Naive thymus-derived CD8-positive, alpha-beta T cell (primary cell): ENCODE data around the gene STMN3. TPM values are rescaled to one million over a fixed set of nuclear protein-coding genes. Genes with fewer than 3 reads are reported as not detected.
"Not testable (repeated sequence)": the region's sequence is repeated elsewhere in the genome, so short reads cannot be mapped to it uniquely, and the experiment has no call there.

Experiments used
- ATAC-seq, 2 donors: fragments of 150-1000 bp; cut with Tn5 transposase in 1 of 2; sonication (Bioruptor Pico), chemical (Tn5 transposase) in 1 of 2; 1 replicate in 1 of 2; 2 replicates in 1 of 2; pipeline ENCODE4 v1.10.0; 2021; ENCODE audit warnings: mild to moderate bottlenecking in 2 of 2, moderate library complexity in 2 of 2
- POLR2A ChIA-PET: fragments of 350-600 bp; sonication (Branson Sonifier 250); formaldehyde crosslinking; loops from one replicate; lab custom pipeline; 2021; ENCODE audit warnings: antibody characterized with exemption; lab: Charles Lee
- DNase-seq, 10 donors: peaks; one replicate each; pipeline versions ENCODE4 v3.0.0 to v3.0.0-alpha.2; 2020 to 2022
- H3K27ac Mint-ChIP-seq, 10 donors: one replicate each; pipeline ENCODE4 v1.8.0; 2020 to 2022; ENCODE audit warnings: mild to moderate bottlenecking in 10 of 10, mixed read lengths in 10 of 10, moderate library complexity in 4 of 10, inconsistent platforms in 1 of 10
- H3K27me3 Mint-ChIP-seq, 5 donors: one replicate each; pipeline ENCODE4 v1.8.0; 2021 to 2022; ENCODE audit warnings: mixed read lengths in 5 of 5
- H3K36me3 Mint-ChIP-seq, 3 donors: one replicate each; pipeline ENCODE4 v1.8.0; 2020 to 2022; ENCODE audit warnings: mixed read lengths in 3 of 3, mild to moderate bottlenecking in 2 of 3, inconsistent platforms in 1 of 3
- H3K4me1 Mint-ChIP-seq, 4 donors: one replicate each; pipeline ENCODE4 v1.8.0; 2021 to 2022; ENCODE audit warnings: mixed read lengths in 4 of 4
- H3K4me3 Mint-ChIP-seq, 10 donors: one replicate each; pipeline ENCODE4 v1.8.0; 2020 to 2022; ENCODE audit warnings: mild to moderate bottlenecking in 10 of 10, mixed read lengths in 10 of 10, moderate library complexity in 6 of 10, inconsistent platforms in 1 of 10
- H3K9me3 Mint-ChIP-seq, 9 donors: one replicate each; pipeline ENCODE4 v1.8.0; 2020 to 2022; ENCODE audit warnings: mixed read lengths in 9 of 9, mild to moderate bottlenecking in 3 of 9, inconsistent platforms in 1 of 9, moderate library complexity in 1 of 9
- polyA plus RNA-seq, 3 donors: library from polyadenylated mRNA; unstranded; fragments of 300-500 nt; fragmentation: Illumina TruSeq; gene quantifications; one replicate each; pipeline ENCODE4 v1.2.3, GENCODE V29; 2021
- total RNA-seq, 8 experiments: library from RNA in 2 of 8; stranded (reverse) in 2 of 8; gene quantifications; one replicate each; pipeline ENCODE4 v1.2.3 and lab custom pipeline; 2021 to 2026

STMN3 gene
- total and polyA plus RNA-seq, 5 experiments from 2014 or later, result 21.6 to 102 (median 35.4) TPM

DNA sequence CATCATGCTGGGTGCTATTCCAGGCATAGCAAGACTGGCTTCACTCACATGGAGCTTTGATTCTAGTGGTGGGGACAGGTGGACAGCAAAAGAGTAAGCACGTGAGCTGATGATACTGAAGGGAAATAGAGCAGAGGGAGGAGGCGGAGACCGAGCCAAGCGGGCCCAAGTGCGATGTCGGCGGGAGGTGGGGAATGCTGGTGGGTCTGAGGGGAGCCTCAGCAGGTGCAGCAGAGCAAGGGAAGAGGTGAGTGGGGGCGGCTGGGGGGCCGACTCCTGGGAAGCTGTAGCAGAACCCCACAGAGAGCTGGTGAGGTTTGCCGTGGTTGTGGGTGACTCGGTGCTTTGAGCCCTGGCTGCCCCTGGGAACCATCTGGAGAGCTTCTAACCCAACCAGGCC is 15.1 kb upstream of the STMN3 start:
- peak overlapping the region in 1 of 10 donors; percentile 89 for H3K27ac Mint-ChIP-seq
- DNase-seq (no peak), ATAC-seq (no peak)
- peaks cover 0 to 6% (median 2%) of the 10 kb centered on the region in 4 donors for H3K4me1 Mint-ChIP-seq
- H3K27me3 Mint-ChIP-seq, result no peaks in the 10 kb centered on the region
- peaks cover 0 to 27% (median 9%) of the 10 kb centered on the region in 3 donors for H3K36me3 Mint-ChIP-seq
- POLR2A ChIA-PET, result interaction anchor here (0.7 to 1.2 kb wide), 3 partner anchors 10 to 147 kb away, joined by 3 to 4 read pairs (median 3); partner anchors contain the start of gene RTEL1
- H3K4me3 Mint-ChIP-seq, result no peak overlapping the region
- H3K9me3 Mint-ChIP-seq, result no peaks in the 10 kb centered on the region

DNA sequence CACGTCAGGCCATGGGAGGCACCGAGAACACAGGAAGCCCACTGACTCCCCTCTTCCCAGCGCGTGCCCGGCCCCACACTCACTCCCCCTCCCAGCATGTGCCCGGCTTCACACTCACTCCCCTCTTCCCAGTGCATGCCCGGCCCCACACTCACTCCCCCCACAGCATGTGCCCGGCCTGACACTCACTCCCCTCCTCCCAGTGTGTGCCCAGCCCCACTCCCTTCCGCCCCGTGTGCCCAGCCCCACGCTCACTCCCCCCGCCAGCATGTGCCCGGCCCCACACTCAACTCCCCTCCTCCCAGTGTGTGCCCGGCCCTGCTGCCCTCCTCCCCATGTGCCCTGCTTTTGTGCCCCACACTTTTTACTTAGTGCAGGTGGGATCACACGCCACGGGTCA is 14.6 kb upstream of the STMN3 start:
- Mint-ChIP-seq H3K36me3 (peaks cover 0 to 27% (median 9%) of the 10 kb centered on the region in 3 donors), H3K9me3 (no peaks in the 10 kb centered on the region), H3K4me3 (no peak overlapping the region), H3K27ac (no peak overlapping the region), H3K27me3 (no peaks in the 10 kb centered on the region), H3K4me1 (peaks cover 0 to 6% (median 2%) of the 10 kb centered on the region in 4 donors)
- DNase-seq, result no peak
- POLR2A ChIA-PET, result interaction anchor here (0.7 kb wide), 1 partner anchor 44 kb away, joined by 3 read pairs; no protein-coding TSS in a partner anchor
- ATAC-seq, result no peak

DNA sequence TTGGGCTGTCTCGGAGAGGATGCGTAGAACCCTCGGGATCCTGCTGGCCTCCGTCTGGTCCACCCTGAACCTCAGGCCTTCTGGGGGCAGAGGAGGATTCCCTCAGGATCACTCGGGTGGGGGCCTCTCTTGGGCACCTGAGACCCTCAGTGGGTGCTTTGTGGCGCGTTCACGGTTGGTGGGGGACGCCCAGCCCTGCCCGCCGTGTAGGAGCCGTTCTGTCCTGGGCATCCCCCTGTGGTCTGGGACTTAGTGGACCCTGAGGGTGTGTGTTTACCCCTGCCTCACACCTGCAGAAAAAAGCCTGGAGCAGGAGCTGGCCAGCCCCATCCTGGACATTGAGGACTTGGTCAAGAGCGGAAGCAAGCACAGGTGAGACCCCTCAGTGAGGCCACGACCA is 12.5 kb upstream of the STMN3 start:
- POLR2A ChIA-PET, result interaction anchor here (1.0 kb wide), 1 partner anchor 7 kb away, joined by 5 read pairs; no protein-coding TSS in a partner anchor
- H3K36me3 Mint-ChIP-seq, result peaks cover 0 to 34% (median 12%) of the 10 kb centered on the region in 3 donors
- peak overlapping the region in 1 of 10 donors; percentile 56 for H3K27ac Mint-ChIP-seq
- H3K4me3 Mint-ChIP-seq, result no peak overlapping the region
- no peak for ATAC-seq
- H3K4me1 Mint-ChIP-seq, result peaks cover 0 to 6% (median 3%) of the 10 kb centered on the region in 4 donors
- H3K9me3 Mint-ChIP-seq, result no peaks in the 10 kb centered on the region
- no peak for DNase-seq
- no peaks in the 10 kb centered on the region for H3K27me3 Mint-ChIP-seq

DNA sequence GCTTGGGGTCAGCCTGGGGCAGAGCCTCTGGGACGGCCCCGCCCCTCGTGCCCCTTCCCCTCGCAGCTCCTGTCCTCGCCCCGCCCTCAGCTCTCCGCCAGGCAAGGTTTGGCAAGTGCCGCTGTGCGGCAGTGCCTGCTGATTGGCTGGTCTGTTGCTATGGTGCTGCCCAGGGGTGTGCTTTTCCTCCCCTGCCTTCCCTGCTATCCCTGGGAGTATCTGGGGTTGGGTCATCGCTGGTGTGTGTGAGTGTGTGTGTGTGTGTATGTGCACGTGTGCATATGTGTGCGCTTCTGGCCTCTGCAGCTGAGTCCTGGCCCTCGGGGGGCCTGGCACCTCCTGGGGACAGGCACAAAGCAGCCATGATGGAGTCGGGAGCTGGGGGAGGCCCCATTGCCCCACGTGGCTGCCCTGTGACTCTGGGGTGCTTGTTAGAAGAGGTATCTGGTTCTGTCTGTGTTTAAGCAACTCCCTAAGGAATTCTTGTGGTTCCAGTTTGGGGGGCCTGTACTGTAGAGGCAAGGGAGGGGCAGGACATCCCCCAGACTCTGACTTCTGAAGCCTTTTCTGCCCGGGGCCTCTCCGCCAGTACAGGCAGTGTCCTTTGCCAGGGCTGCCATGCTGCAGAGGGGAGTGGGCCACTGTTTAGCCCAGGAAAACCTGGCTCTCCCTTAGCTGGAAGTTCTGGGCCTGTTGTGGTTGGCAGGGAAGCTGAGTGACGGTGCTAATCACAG is 11.8 kb upstream of the STMN3 start:
- Mint-ChIP-seq H3K9me3 (no peaks in the 10 kb centered on the region), H3K36me3 (peaks cover 0 to 37% (median 12%) of the 10 kb centered on the region in 3 donors), H3K27ac (no peak overlapping the region), H3K4me1 (peaks cover 0 to 6% (median 5%) of the 10 kb centered on the region in 4 donors), H3K4me3 (no peak overlapping the region), H3K27me3 (no peaks in the 10 kb centered on the region)
- DNase-seq (no peak), ATAC-seq (no peak)
- POLR2A ChIA-PET, result no interaction called here

DNA sequence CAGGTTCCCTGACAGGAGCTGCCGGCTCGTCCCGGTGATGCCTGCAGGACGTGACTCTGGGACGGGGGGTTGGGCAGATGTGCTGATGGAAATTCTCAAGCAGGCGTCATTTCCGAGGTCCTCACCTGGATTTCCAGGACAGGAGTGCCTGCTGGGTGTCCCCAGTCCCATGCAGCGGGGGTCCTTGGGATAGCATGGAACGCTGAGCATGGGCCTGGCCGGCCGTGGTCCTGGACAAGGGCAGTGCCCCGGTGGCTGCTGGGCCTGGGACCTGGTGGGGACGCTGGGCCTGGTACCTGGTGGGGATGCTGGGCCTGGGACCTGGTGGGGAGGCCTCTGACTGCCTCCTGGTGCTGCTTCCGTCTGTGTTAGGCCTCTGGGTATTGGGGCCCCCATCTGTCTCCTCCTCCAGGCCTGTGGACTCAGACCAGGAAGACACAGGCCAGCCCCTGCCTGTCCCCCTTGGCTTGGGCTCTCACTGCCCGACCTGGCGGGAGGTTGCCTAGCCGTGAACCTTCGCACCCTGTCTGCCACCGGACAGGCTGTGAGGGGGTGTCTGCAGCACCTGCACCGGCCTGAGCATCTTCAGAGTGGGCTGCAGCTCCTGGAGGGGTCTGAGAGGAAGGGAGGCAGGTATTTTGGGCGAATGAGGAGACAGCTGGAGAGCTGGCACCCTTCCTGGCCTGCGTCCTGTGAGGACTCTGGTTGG is 11.1 kb upstream of the STMN3 start:
- no peak for DNase-seq
- POLR2A ChIA-PET, result no interaction called here
- no peaks in the 10 kb centered on the region for H3K9me3 Mint-ChIP-seq
- H3K27ac Mint-ChIP-seq, result no peak overlapping the region
- peaks cover 2 to 13% (median 10%) of the 10 kb centered on the region in 4 donors for H3K4me1 Mint-ChIP-seq
- H3K27me3 Mint-ChIP-seq, result no peaks in the 10 kb centered on the region
- H3K4me3 Mint-ChIP-seq, result no peak overlapping the region
- no peak for ATAC-seq
- peaks cover 0 to 36% (median 13%) of the 10 kb centered on the region in 3 donors for H3K36me3 Mint-ChIP-seq

DNA sequence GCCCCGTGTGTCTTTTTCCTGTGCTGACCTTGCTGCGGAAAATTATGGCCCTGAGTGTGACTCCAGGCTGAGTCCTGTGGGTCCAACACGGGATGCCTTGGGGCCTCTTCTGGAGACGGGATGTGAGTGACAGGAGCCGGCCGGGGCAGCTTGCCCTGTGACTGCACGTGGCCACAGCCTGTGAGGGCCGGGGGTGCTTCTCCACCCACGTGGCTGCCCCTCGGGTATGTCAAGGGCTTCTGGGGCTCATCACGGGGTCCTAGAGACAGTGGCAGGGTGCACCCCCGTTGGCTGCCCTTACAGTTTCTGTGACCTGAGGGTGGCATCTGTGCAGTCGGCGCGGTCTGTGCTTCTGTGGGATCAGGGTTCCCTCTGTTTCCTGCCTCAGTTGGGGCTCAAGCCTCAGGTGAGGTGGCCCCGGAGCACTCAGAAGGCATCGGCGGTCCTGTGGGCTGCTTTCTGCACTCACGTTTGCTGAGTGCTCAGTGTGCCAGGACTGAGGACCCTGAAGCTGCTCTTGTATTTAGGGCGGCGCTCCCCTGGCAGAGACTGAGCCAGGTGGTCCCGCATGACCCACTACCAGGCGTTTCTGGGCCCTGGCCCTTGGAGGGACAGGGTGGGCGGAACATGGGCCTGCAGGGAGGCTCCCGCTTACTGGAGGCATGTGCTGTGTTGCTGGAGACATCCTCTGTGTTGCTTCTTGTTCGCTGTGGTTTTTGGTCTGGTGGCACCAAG is 10.3 kb upstream of the STMN3 start:
- H3K27me3 Mint-ChIP-seq, result no peaks in the 10 kb centered on the region
- H3K27ac Mint-ChIP-seq, result no peak overlapping the region
- no peak overlapping the region for H3K4me3 Mint-ChIP-seq
- POLR2A ChIA-PET, result interaction anchor here (1.0 kb wide), 1 partner anchor 14 kb away, joined by 3 read pairs; no protein-coding TSS in a partner anchor
- peaks cover 8 to 21% (median 13%) of the 10 kb centered on the region in 4 donors for H3K4me1 Mint-ChIP-seq
- ATAC-seq (no peak), DNase-seq (no peak)
- peaks cover 0 to 29% (median 13%) of the 10 kb centered on the region in 3 donors for H3K36me3 Mint-ChIP-seq
- no peaks in the 10 kb centered on the region for H3K9me3 Mint-ChIP-seq

DNA sequence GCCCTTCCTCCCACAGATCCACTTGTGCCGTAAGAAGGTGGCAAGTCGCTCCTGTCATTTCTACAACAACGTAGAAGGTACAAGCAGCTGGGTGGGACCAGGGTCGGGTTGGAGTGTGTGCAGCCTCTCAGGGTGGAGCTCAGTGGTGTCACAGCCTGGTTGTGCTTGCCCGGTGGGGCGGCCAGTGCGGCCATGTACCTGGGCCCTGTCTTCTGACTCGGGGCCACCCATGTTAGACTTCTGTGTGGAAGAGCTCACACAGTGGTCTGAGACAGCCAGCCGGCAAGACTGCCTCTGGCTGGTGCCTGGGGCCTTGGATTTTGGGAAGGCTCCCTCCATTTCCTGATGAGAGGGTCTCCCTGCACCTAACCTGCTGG is 9.6 kb upstream of the STMN3 start:
- H3K4me1 Mint-ChIP-seq, result peaks cover 9 to 24% (median 19%) of the 10 kb centered on the region in 4 donors
- H3K27ac Mint-ChIP-seq, result no peak overlapping the region
- POLR2A ChIA-PET, result interaction anchor here (0.6 to 1.0 kb wide), 2 partner anchors 14 to 205 kb away, joined by 3 read pairs; no protein-coding TSS in a partner anchor
- ATAC-seq (no peak), DNase-seq (no peak)
- no peaks in the 10 kb centered on the region for H3K27me3 Mint-ChIP-seq
- no peak overlapping the region for H3K4me3 Mint-ChIP-seq
- peaks cover 0 to 23% (median 9%) of the 10 kb centered on the region in 3 donors for H3K36me3 Mint-ChIP-seq
- no peaks in the 10 kb centered on the region for H3K9me3 Mint-ChIP-seq

DNA sequence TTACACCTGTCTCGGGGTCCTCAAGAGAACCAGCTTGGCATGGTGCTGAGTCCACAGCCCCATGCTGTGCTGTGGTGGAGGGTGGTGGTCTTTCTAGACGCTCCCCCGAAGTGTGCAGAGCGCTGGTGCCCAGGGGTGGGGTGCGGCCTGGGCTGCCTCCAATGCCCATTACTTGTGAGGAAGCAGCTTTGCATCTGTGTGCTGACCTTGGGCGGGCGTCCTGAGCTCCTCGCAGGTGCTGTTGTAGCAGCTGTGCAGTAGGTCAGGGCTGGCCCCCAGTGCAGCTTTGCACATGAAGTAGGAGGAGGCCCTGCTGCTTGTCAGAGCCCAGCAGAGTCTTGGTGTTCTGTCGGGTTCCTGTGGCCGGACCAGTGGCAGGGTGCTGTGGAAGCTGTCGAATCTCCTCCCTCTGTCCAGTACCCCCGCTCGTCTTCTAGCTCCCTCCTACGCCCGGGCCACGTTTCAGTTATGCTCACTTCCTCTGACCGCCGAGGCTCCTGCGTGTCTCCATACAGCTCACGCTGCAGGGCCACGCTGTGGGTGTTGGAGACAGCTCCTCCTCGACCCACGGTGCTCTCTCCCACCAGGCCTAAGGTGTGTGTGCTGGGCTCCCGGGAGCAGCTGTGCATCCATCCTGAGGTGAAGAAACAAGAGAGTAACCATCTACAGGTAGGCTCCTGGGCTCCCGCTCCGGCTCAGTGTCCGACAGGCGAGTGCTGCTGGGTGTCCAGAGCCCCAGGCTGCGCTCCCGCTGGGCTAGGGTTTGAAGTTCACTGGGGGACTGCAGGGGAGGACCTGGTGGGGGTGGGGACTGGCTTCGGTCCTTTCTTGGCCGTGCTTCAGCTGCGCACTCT is 9.0 kb upstream of the STMN3 start:
- H3K36me3 Mint-ChIP-seq, result peaks cover 0 to 20% (median 9%) of the 10 kb centered on the region in 3 donors
- H3K9me3 Mint-ChIP-seq, result no peaks in the 10 kb centered on the region
- ATAC-seq (no peak), DNase-seq (no peak)
- peaks cover 9 to 27% (median 22%) of the 10 kb centered on the region in 4 donors for H3K4me1 Mint-ChIP-seq
- no peaks in the 10 kb centered on the region for H3K27me3 Mint-ChIP-seq
- H3K4me3 Mint-ChIP-seq, result peak overlapping the region in 1 of 10 donors; percentile 6
- no peak overlapping the region for H3K27ac Mint-ChIP-seq
- POLR2A ChIA-PET, result interaction anchor here (0.6 to 1.1 kb wide), 4 partner anchors 13 to 205 kb away, joined by 3 to 4 read pairs (median 3); partner anchors contain the start of gene PPDPF

DNA sequence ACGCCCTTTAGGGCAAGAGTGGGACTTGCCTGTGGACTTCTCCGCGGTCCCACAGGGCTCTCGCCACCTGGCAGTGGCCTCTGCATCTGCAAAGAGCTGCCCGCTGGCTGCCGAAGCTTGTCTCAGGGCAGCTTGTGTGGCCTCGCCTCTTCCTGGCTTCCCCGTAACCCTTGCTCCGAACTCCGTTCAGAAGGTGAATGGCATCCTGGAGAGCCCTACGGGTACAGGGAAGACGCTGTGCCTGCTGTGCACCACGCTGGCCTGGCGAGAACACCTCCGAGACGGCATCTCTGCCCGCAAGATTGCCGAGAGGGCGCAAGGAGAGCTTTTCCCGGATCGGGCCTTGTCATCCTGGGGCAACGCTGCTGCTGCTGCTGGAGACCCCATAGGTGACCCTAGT is 7.9 kb upstream of the STMN3 start:
- no peaks in the 10 kb centered on the region for H3K27me3 Mint-ChIP-seq
- POLR2A ChIA-PET, result interaction anchor here (1.0 to 2.4 kb wide), 3 partner anchors 19 to 140 kb away, joined by 4 to 5 read pairs (median 4); partner anchors contain the start of gene PPDPF
- peaks cover 9 to 29% (median 24%) of the 10 kb centered on the region in 4 donors for H3K4me1 Mint-ChIP-seq
- H3K36me3 Mint-ChIP-seq, result peaks cover 0 to 13% (median 6%) of the 10 kb centered on the region in 3 donors
- H3K27ac Mint-ChIP-seq, result no peak overlapping the region
- no peak overlapping the region for H3K4me3 Mint-ChIP-seq
- DNase-seq (no peak), ATAC-seq (no peak)
- H3K9me3 Mint-ChIP-seq, result no peaks in the 10 kb centered on the region

DNA sequence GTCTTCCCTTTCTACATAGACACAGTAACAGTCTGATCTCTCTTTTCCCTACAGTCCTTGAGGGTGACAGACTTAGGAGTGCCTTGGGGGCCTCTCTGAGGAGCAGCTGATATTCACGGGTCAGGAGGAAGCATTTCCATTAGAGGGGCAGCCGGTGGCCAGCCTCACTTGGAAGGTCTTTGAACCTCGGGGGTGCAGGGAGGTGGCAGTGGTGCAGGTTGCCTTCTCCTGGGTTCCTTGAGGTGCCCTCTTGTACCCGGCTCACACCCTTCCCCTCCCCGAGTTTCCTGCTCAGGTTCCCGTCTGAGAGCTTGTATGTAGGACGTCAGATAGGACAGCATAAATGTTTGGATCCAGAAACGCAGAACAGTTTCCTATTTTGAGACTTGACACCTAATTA is 7.4 kb upstream of the STMN3 start:
- DNase-seq (no peak), ATAC-seq (no peak)
- H3K9me3 Mint-ChIP-seq, result no peaks in the 10 kb centered on the region
- POLR2A ChIA-PET, result interaction anchor here (0.6 to 2.4 kb wide), 3 partner anchors 18 to 35 kb away, joined by 4 to 5 read pairs (median 5); no protein-coding TSS in a partner anchor
- H3K4me1 Mint-ChIP-seq, result peaks cover 9 to 31% (median 24%) of the 10 kb centered on the region in 4 donors
- H3K27me3 Mint-ChIP-seq, result no peaks in the 10 kb centered on the region
- no peak overlapping the region for H3K27ac Mint-ChIP-seq
- H3K36me3 Mint-ChIP-seq, result peaks cover 0 to 12% (median 4%) of the 10 kb centered on the region in 3 donors
- peak overlapping the region in 5 of 10 donors; percentile 15 to 66 (median 30) for H3K4me3 Mint-ChIP-seq

DNA sequence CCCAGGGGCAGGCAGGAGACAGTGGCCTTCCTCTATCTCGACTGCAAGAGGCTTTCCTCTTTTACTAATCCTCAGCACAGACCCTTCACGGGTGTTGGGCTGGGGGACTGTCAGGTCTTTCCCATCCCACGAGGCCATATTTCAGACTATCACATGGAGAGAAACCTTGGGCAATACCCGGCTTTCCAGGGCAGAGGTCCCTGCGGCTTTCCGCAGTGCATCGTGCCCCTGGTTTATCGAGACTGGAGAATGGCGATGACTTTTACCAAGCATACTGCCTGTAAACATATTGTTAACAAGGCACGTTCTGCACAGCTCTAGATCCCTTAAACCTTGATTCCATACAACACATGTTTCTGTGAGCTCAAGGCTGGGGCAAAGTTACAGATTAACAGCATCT is 7.0 kb upstream of the STMN3 start:
- Mint-ChIP-seq H3K4me1 (peaks cover 9 to 35% (median 24%) of the 10 kb centered on the region in 4 donors), H3K27ac (peak overlapping the region in 1 of 10 donors; percentile 27)
- POLR2A ChIA-PET, result interaction anchor here (0.6 to 2.4 kb wide), 2 partner anchors 18 to 30 kb away, joined by 5 read pairs; no protein-coding TSS in a partner anchor

More for the DNA sequence above, 7.0 kb upstream of the STMN3 start:
- not testable (repeated sequence) for DNase-seq, ATAC-seq, H3K9me3 Mint-ChIP-seq, H3K27me3 Mint-ChIP-seq
- Mint-ChIP-seq H3K4me3 (peak overlapping the region in 9 of 10 donors; percentile 55 to 98 (median 94)), H3K36me3 (peaks cover 0 to 12% (median 4%) of the 10 kb centered on the region in 3 donors)
